ENCODE results near the gene SLC39A11. TPM values are rescaled to one million over a fixed set of nuclear protein-coding genes. Genes with fewer than 3 reads are reported as not detected.

Gene SLC39A11
- total RNA-seq, 1 experiment from 2014 or later = 15.8 TPM

DNA sequence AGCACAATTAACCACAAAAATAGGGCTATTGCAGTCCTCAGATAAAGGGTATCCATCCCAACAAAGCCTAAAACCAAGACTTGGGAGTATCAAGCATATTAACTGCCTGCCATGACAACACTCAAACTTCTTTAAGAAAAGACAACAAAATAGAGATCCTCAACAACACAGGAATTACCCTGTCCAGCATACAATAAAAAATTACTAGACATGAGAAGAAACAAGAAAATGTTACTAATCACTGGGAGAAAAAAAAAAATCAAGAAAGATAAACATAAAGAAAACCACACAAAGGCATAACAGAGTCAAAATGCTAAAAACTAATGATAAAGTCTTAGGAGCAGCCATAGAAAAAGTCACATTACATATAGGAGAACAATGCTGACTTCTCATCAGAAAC is 73.9 kb downstream of the SLC39A11 start:
- H3K27me3 Mint-ChIP-seq (ENCODE audit: insufficient read depth, unreplicated experiment) = no peaks in the 10 kb centered on the region
- peaks cover 8% of the 10 kb centered on the region for H3K9me3 Mint-ChIP-seq (ENCODE audit: unreplicated experiment)
- H3K4me1 Mint-ChIP-seq (ENCODE audit: insufficient read depth, unreplicated experiment) = no peaks in the 10 kb centered on the region
- no peak overlapping the region for H3K27ac Mint-ChIP-seq (ENCODE audit: low read depth, unreplicated experiment)
- POLR2A ChIA-PET = no interaction called here
- intact Hi-C loops (cut with micrococcal nuclease) = no loop called here
- DNase-seq (ENCODE audit: unreplicated experiment) = no peak
- CTCF ChIA-PET = interaction anchor here (0.6 kb wide), 1 partner anchor 774 kb away, joined by 3 read pairs; no protein-coding TSS in a partner anchor
- no TSS peak for BruUV-seq (replicated peaks)
- no peaks in the 10 kb centered on the region for H3K36me3 Mint-ChIP-seq (ENCODE audit: insufficient read depth, unreplicated experiment)
- TF ChIP-seq, protein P1, sequence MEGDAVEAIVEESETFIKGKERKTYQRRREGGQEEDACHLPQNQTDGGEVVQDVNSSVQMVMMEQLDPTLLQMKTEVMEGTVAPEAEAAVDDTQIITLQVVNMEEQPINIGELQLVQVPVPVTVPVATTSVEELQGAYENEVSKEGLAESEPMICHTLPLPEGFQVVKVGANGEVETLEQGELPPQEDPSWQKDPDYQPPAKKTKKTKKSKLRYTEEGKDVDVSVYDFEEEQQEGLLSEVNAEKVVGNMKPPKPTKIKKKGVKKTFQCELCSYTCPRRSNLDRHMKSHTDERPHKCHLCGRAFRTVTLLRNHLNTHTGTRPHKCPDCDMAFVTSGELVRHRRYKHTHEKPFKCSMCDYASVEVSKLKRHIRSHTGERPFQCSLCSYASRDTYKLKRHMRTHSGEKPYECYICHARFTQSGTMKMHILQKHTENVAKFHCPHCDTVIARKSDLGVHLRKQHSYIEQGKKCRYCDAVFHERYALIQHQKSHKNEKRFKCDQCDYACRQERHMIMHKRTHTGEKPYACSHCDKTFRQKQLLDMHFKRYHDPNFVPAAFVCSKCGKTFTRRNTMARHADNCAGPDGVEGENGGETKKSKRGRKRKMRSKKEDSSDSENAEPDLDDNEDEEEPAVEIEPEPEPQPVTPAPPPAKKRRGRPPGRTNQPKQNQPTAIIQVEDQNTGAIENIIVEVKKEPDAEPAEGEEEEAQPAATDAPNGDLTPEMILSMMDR (IDR thresholded peaks at IDR 0.05; ENCODE audit: unreplicated experiment) = no peak
- no peak overlapping the region for H3K4me3 Mint-ChIP-seq (ENCODE audit: unreplicated experiment)

GRCh38 chr17:73017658-73018057 is 74.8 kb downstream of the SLC39A11 start:
- ChIA-PET CTCF (interaction anchor here (1.2 kb wide), 1 partner anchor 28 kb away, joined by 4 read pairs; no protein-coding TSS in a partner anchor), POLR2A (no interaction called here)
- TF ChIP-seq, protein P1 (IDR thresholded peaks at IDR 0.05; ENCODE audit: unreplicated experiment) = no peak
- Mint-ChIP-seq H3K4me1 (ENCODE audit: insufficient read depth, unreplicated experiment) (no peaks in the 10 kb centered on the region), H3K27me3 (ENCODE audit: insufficient read depth, unreplicated experiment) (no peaks in the 10 kb centered on the region), H3K27ac (ENCODE audit: low read depth, unreplicated experiment) (no peak overlapping the region), H3K4me3 (ENCODE audit: unreplicated experiment) (no peak overlapping the region), H3K9me3 (ENCODE audit: unreplicated experiment) (peaks cover 8% of the 10 kb centered on the region), H3K36me3 (ENCODE audit: insufficient read depth, unreplicated experiment) (no peaks in the 10 kb centered on the region)
- DNase-seq (ENCODE audit: unreplicated experiment) = no peak
- BruUV-seq (replicated peaks) = no TSS peak
- intact Hi-C loops (cut with micrococcal nuclease) = no loop called here

DNA sequence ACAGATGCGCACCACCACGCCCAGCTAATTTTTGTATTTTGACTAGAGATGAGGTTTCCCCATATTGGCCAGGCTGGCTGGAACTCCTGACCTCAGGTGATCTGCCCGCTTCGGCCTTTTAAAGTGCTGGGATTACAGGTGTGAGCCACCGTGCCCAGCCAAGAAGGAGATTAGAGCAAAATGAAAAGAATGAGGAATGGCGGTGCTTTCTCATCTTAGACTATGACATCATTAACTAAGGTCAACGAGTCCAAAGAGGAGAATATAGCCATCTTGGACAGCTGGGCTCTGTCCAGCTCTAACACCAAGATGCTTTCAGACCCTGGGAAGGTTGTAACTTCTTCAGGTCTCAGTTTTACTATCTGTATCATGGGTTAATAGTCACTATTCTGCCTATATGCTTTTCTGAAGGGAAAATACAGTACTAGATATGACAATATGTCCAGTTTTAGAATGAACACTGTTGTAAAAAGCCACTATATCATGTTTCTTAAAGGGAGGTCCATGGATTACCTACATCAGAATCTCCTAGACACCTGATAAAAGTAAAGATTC is 76.7 kb downstream of the SLC39A11 start:
- peaks cover 5% of the 10 kb centered on the region for H3K4me1 Mint-ChIP-seq (ENCODE audit: insufficient read depth, unreplicated experiment)
- no peak overlapping the region for H3K27ac Mint-ChIP-seq (ENCODE audit: low read depth, unreplicated experiment)
- BruUV-seq (replicated peaks) = no TSS peak
- no peaks in the 10 kb centered on the region for H3K27me3 Mint-ChIP-seq (ENCODE audit: insufficient read depth, unreplicated experiment)
- no peak overlapping the region for H3K4me3 Mint-ChIP-seq (ENCODE audit: unreplicated experiment)
- POLR2A ChIA-PET = no interaction called here
- no peak for DNase-seq (ENCODE audit: unreplicated experiment)
- H3K36me3 Mint-ChIP-seq (ENCODE audit: insufficient read depth, unreplicated experiment) = no peaks in the 10 kb centered on the region
- TF ChIP-seq, protein P1 (IDR thresholded peaks at IDR 0.05; ENCODE audit: unreplicated experiment) = no peak
- intact Hi-C loops (cut with micrococcal nuclease) = no loop called here
- CTCF ChIA-PET = no interaction called here
- H3K9me3 Mint-ChIP-seq (ENCODE audit: unreplicated experiment) = peaks cover 8% of the 10 kb centered on the region

DNA sequence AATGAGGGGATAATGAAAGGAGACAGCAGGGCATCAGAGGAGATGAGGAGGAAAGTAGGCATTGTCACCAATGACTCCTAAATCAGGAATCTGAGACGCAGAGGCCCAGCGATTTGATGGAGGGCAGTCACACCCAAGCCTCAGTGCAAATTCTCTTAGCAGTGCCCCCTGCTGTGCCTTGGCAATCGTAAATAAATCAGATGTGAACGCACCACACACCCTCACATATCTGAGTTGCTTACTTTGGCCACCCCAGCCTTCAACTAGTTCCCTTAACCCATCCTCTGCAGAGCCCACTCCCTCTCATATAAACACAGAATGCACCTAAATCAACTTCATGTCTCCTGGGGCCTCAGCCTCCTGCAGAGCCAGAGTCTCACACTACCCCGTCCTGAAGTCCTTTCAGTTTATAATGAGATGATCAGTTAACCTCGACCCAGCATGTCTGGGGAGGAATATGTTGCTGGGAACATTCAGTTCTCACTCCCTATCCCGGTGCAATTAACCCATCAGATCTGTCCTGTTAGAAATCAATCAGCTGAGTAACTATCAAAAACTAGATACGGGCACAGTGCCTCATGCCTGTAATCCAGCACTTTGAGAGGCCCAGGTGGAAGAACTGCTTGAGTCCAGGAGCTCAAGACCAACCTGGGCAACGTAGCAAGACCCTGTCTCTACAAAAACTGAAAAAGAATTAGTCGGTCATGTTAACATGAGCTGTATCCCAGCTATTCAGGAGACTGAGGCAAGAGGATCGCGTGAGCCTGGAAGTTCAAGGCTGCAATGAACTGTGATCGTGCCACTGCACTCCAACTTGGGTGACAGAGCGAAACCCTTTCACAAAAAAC is 78.4 kb downstream of the SLC39A11 start:
- Mint-ChIP-seq H3K9me3 (ENCODE audit: unreplicated experiment) (no peaks in the 10 kb centered on the region), H3K4me3 (ENCODE audit: unreplicated experiment) (no peak overlapping the region), H3K27ac (ENCODE audit: low read depth, unreplicated experiment) (peak overlapping the region; percentile 24), H3K27me3 (ENCODE audit: insufficient read depth, unreplicated experiment) (no peaks in the 10 kb centered on the region), H3K4me1 (ENCODE audit: insufficient read depth, unreplicated experiment) (peaks cover 6% of the 10 kb centered on the region), H3K36me3 (ENCODE audit: insufficient read depth, unreplicated experiment) (no peaks in the 10 kb centered on the region)
- POLR2A ChIA-PET = no interaction called here
- intact Hi-C loops (cut with micrococcal nuclease) = no loop called here
- BruUV-seq (replicated peaks) = no TSS peak
- CTCF ChIA-PET = interaction anchor here (0.6 to 1.9 kb wide), 2 partner anchors 28 to 225 kb away, joined by 3 to 6 read pairs; no protein-coding TSS in a partner anchor
- peak; percentile 17 for DNase-seq (ENCODE audit: unreplicated experiment)
- TF ChIP-seq, protein P1 (IDR thresholded peaks at IDR 0.05; ENCODE audit: unreplicated experiment) = no peak
